Liver (tissue), 9 donors: Measurements from ENCODE around the gene BICRA. TPM values are rescaled to one million over a fixed set of nuclear protein-coding genes. Genes with fewer than 3 reads are reported as not detected.

Source experiments
- DNase-seq: peaks from one replicate; pipeline ENCODE4 v3.0.0-alpha.2; 2017; ENCODE audit warnings: low spot score
- H3K27ac ChIP-seq, 2 donors: one replicate each; pipeline ENCODE4 v1.7.0; 2013; ENCODE audit warnings: inconsistent platforms in 2 of 2, low read length in 2 of 2, control low read depth in 1 of 2, low read depth in 1 of 2, mild to moderate bottlenecking in 1 of 2
- H3K27me3 ChIP-seq, 4 donors: one replicate each; pipeline versions ENCODE4 v1.6.1 to v1.7.0; 2013; ENCODE audit warnings: low read length in 3 of 4, inconsistent platforms in 1 of 4, mild to moderate bottlenecking in 1 of 4, moderate library complexity in 1 of 4; ENCODE audit not compliant: control insufficient read depth in 4 of 4, insufficient read depth in 4 of 4
- H3K36me3 ChIP-seq, 4 donors: one replicate each; pipeline versions ENCODE4 v1.6.1 to v1.7.0; 2013; ENCODE audit warnings: low read length in 3 of 4, mild to moderate bottlenecking in 3 of 4, low read depth in 1 of 4, moderate library complexity in 1 of 4; ENCODE audit not compliant: control insufficient read depth in 4 of 4, insufficient read depth in 3 of 4
- H3K4me1 ChIP-seq, 4 donors: one replicate each; pipeline versions ENCODE4 v1.6.1 to v1.7.0; 2013; ENCODE audit warnings: low read length in 3 of 4, mild to moderate bottlenecking in 3 of 4, moderate library complexity in 1 of 4; ENCODE audit not compliant: control insufficient read depth in 4 of 4, insufficient read depth in 4 of 4
- H3K4me3 ChIP-seq, 3 donors: one replicate each; pipeline versions ENCODE4 v1.6.1 to v1.7.0; 2013; ENCODE audit warnings: low read length in 3 of 3, control low read depth in 1 of 3, low read depth in 1 of 3, mild to moderate bottlenecking in 1 of 3
- H3K9ac ChIP-seq, 2 donors: one replicate each; pipeline ENCODE4 v1.7.0; 2013; ENCODE audit warnings: low read length in 2 of 2, mild to moderate bottlenecking in 2 of 2, moderate library complexity in 2 of 2, control low read depth in 1 of 2, low read depth in 1 of 2
- H3K9me3 ChIP-seq, 4 donors: one replicate each; pipeline versions ENCODE4 v1.6.1 to v1.7.0; 2013; ENCODE audit warnings: low read length in 3 of 4; ENCODE audit not compliant: control insufficient read depth in 4 of 4
- CTCF ChIP-seq: fragments of 150-350 bp; IDR thresholded peaks from 2 replicates; pipeline ENCODE4 v1.5.1; 2017; ENCODE audit warnings: improper control_type of control experiment, low read depth, low read length; ENCODE audit not compliant: missing input control
- EGR1 ChIP-seq, 2 donors: IDR thresholded peaks; 2 replicates each; pipeline ENCODE4 v1.6.1; 2016 to 2018; ENCODE audit warnings: antibody characterized with exemption in 2 of 2, low read depth in 2 of 2
- FOXA1 ChIP-seq: IDR thresholded peaks from 2 replicates; pipeline ENCODE4 v1.6.1; 2016; ENCODE audit warnings: antibody characterized with exemption
- FOXA2 ChIP-seq: IDR thresholded peaks from 2 replicates; pipeline ENCODE4 v1.6.1; 2016; ENCODE audit warnings: antibody characterized with exemption
- GABPA ChIP-seq, 2 donors: IDR thresholded peaks in 1 of 2; conservative IDR thresholded peaks in 1 of 2; 2 replicates each; pipeline ENCODE4 v1.6.1; 2016; ENCODE audit warnings: antibody characterized with exemption in 2 of 2, mild to moderate bottlenecking in 1 of 2, moderate library complexity in 1 of 2
- HNF4A ChIP-seq, 2 donors: conservative IDR thresholded peaks; 2 replicates each; pipeline ENCODE4 v1.6.1; 2016; ENCODE audit warnings: antibody characterized with exemption in 2 of 2, mild to moderate bottlenecking in 2 of 2
- HNF4G ChIP-seq: IDR thresholded peaks from 2 replicates; pipeline ENCODE4 v1.6.1; 2016; ENCODE audit warnings: antibody characterized with exemption
- JUND ChIP-seq, 2 donors: IDR thresholded peaks; 2 replicates each; pipeline ENCODE4 v1.6.1; 2016; ENCODE audit warnings: antibody characterized with exemption in 2 of 2
- NR2F2 ChIP-seq: IDR thresholded peaks from 2 replicates; pipeline ENCODE4 v1.6.1; 2016; ENCODE audit warnings: antibody characterized with exemption
- RAD21 ChIP-seq, 2 donors: IDR thresholded peaks; 2 replicates each; pipeline ENCODE4 v1.6.1; 2016; ENCODE audit warnings: antibody characterized with exemption in 2 of 2, mild to moderate bottlenecking in 2 of 2
- REST ChIP-seq: IDR thresholded peaks from 2 replicates; pipeline ENCODE4 v1.6.1; 2016; ENCODE audit warnings: antibody characterized with exemption, mild to moderate bottlenecking
- RXRA ChIP-seq, 2 donors: IDR thresholded peaks; 2 replicates each; pipeline ENCODE4 v1.6.1; 2017 to 2018; ENCODE audit warnings: antibody characterized with exemption in 2 of 2, mild to moderate bottlenecking in 1 of 2
- SP1 ChIP-seq: IDR thresholded peaks from 2 replicates; pipeline ENCODE4 v1.6.1; 2018; ENCODE audit warnings: antibody characterized with exemption, mild to moderate bottlenecking
- TAF1 ChIP-seq: conservative IDR thresholded peaks from 2 replicates; pipeline ENCODE4 v1.6.1; 2016; ENCODE audit warnings: antibody characterized with exemption, mild to moderate bottlenecking
- YY1 ChIP-seq: IDR thresholded peaks from 2 replicates; pipeline ENCODE4 v1.6.1; 2016; ENCODE audit warnings: antibody characterized with exemption, mild to moderate bottlenecking
- WGBS: extraction: QIAGEN DNeasy Blood & Tissue Kit; methylation state at CpG from one replicate; pipeline ENCODE4 v1.1.7; 2013; 5-methylcytosine and 5-hydroxymethylcytosine counted together
- polyA plus RNA-seq, 2 donors: library from polyadenylated mRNA; stranded (reverse) in 1 of 2; unstranded in 1 of 2; fragments of 200-250 nt in 1 of 2; fragments of >200 nt in 1 of 2; fragmentation: Nextera tagmentation in 1 of 2; extraction: Ambion mirVana in 1 of 2; gene quantifications; one replicate each; pipeline versions ENCODE4 v1.2.1 to v1.2.3, GENCODE V29; 2013 to 2015
- total RNA-seq, 2 donors: library from RNA; depleted of rRNA; stranded (reverse); fragments of >200 nt; gene quantifications; one replicate each; pipeline ENCODE4 v1.2.3, GENCODE V29; 2014
- TF ChIP-seq, protein P1 (sequence below): IDR thresholded peaks from 2 replicates; pipeline ENCODE4 v1.6.1; 2016; ENCODE audit warnings: antibody characterized with exemption
- TF ChIP-seq, protein P2 (sequence below): IDR thresholded peaks from 2 replicates; pipeline ENCODE4 v1.6.1; 2016; ENCODE audit warnings: antibody characterized with exemption
- TF ChIP-seq, protein P3 (sequence below): IDR thresholded peaks from 2 replicates; pipeline ENCODE4 v1.6.1; 2016; ENCODE audit warnings: antibody characterized with exemption
- donor health status: healthy.
- donor health status: healthy.
- donor health status: healthy.
- donor health status: healthy.
- donor health status: healthy.

BICRA gene
- total and polyA plus RNA-seq, 4 donors: 0.63 to 8.9 (median 3.0) TPM

DNA sequence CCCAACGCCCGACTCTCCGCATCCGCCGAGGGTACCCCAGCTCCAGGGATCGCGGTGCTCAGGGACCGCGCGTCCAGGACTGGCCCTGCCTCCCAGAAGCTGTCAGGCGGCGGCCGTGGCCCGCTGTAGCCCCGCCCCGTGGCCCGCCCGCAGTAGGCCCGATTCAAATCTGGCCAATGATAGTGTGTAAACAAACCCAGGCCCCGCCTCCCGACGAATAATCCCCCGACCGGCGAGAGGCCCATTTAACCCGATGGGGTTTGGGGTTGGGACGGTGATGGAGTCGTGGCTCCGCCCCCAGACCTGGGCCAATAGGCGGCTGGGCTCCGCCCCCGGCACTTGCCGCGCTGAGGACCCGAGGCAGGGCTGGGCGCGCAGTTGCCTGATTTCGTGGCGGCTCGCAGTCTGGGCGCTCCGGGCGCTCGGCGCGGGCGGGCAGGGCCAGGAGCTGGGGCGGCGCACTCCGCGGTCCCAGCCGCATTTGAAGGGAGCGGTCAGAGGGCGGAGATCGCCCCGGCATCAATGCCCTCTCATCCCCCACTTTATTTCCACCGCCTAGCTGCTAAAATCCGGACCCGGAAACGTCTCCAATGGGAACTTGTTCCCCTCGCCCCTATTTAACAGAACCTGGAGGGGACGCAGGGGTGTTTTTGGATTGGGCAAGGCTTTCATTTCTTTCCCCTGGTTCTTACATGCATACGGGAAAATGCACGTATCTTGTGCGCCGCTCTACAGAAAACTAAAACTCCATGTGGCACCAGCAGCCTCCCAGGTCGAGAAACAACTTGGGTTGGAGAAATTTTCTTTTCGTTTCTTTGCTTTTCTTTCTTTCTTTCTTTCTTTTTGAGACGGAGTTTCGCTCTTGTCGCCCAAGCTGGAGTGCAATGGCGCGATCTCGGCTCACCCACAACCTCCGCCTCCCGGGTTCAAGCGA lies 8.4 kb upstream of the BICRA start:
- Histone ChIP-seq H3K27me3 (no peaks in the 10 kb centered on the region), H3K9me3 (no peaks in the 10 kb centered on the region), H3K27ac (peak overlapping the region; percentile 84 to 88), H3K4me3 (peak overlapping the region; percentile 42 to 57 (median 48)), H3K4me1 (peaks cover 0 to 26% (median 13%) of the 10 kb centered on the region in 4 donors), H3K9ac (peak overlapping the region; percentile 59 to 80), H3K36me3 (no peaks in the 10 kb centered on the region)
- WGBS: 3% methylated on average over 77 of the region's 77 CpGs
- peak; percentile 99 for DNase-seq
- TF ChIP-seq JUND (IDR thresholded peaks at IDR 0.05) (no peak), FOXA2 (peak; percentile 84), CTCF (no peak), RAD21 (IDR thresholded peaks at IDR 0.05) (peak; percentile 42 to 64), FOXA1 (peak; percentile 73), RXRA (IDR thresholded peaks at IDR 0.05) (peak; percentile 55 to 60), SP1 (peak; percentile 94), YY1 (peak; percentile 88), REST (peak; percentile 87), EGR1 (IDR thresholded peaks at IDR 0.05; ENCODE audit: low read depth in 2 of 2) (peak in 1 of 2 donors; percentile 45), TAF1 (peak; percentile 86), HNF4A (conservative IDR thresholded peaks at IDR 0.05) (peak in 1 of 2 donors; percentile 29), NR2F2 (peak; percentile 13), HNF4G (no peak), GABPA (IDR thresholded peaks at IDR 0.05 in 1 of 2, conservative IDR thresholded peaks at IDR 0.05 in 1 of 2) (no peak)
- TF ChIP-seq, protein P1, sequence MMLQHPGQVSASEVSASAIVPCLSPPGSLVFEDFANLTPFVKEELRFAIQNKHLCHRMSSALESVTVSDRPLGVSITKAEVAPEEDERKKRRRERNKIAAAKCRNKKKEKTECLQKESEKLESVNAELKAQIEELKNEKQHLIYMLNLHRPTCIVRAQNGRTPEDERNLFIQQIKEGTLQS: no peak
- TF ChIP-seq, protein P2, sequence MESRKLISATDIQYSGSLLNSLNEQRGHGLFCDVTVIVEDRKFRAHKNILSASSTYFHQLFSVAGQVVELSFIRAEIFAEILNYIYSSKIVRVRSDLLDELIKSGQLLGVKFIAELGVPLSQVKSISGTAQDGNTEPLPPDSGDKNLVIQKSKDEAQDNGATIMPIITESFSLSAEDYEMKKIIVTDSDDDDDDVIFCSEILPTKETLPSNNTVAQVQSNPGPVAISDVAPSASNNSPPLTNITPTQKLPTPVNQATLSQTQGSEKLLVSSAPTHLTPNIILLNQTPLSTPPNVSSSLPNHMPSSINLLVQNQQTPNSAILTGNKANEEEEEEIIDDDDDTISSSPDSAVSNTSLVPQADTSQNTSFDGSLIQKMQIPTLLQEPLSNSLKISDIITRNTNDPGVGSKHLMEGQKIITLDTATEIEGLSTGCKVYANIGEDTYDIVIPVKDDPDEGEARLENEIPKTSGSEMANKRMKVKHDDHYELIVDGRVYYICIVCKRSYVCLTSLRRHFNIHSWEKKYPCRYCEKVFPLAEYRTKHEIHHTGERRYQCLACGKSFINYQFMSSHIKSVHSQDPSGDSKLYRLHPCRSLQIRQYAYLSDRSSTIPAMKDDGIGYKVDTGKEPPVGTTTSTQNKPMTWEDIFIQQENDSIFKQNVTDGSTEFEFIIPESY: no peak
- TF ChIP-seq, protein P3, sequence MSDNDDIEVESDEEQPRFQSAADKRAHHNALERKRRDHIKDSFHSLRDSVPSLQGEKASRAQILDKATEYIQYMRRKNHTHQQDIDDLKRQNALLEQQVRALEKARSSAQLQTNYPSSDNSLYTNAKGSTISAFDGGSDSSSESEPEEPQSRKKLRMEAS: peak; percentile 65
